A549 treated with CpdA at 1 μM for 4 hours (cell line): ENCODE data around the gene LHFPL6. TPM values are rescaled to one million over a fixed set of nuclear protein-coding genes. Genes with fewer than 3 reads are reported as not detected.

Experiments
- total RNA-seq: library from RNA; stranded (reverse); fragments of 200-300 nt; extraction: Qiagen RNA extraction; gene quantifications from 5 replicates; pipeline ENCODE4 v1.2.3, GENCODE V29; 2022; ENCODE audit warnings: low read depth

LHFPL6 gene
- 7.4 to 8.5 TPM (median 7.8 TPM) in 5 replicates for total RNA-seq

DNA sequence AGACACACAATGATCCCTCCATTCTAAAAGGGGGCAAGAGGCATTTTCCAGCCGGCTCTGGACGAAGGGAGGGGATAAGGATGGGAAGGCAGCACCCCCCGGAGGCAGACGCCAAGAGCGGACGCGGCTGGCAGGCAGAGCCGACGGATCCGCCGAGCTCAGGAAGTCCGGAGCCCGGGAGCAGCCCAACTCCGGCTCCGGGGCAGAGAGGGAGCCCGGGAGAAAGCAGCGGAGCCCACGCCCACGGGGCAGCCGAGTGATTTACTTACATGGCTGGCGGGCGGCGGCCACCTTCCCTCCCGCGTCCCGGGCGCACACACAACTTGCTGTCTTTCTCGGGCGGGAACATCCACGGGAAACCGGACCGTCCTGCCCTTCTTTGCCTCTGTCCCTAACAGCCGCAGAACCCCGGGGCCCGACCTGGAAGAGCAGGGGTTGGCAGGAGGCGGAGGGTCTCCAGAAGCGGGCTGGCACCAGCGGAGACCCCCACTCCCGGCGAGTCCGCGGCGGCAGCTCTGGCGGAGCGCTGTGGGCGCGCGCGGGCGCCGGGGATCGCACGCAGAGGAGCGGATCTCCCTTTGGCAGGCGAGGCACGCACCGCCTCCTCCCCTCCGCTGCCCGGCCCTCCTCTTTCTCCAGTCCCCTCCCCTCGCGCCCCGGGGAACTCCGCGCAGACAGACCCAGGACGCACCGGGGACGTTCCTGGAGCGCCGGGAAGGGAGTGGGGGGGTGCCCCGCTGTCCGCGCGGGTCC is at the start of gene LHFPL6:
Gene LHFPL6 (minus strand): TSS at position 580 of the 753 bp plus-strand sequence.

Other genes starting within 250 kb of the LHFPL6 start
- 4.6 to 7.5 TPM (median 5.3 TPM) in 5 replicates for gene COG6, start 52.5 kb upstream of the LHFPL6 start, total RNA-seq